Naive B cell (primary cell): ENCODE data around the gene MRPS14. TPM values are rescaled to one million over a fixed set of nuclear protein-coding genes. Genes with fewer than 3 reads are reported as not detected.
"Not testable (repeated sequence)": the region's sequence is repeated elsewhere in the genome, so short reads cannot be mapped to it uniquely, and the experiment has no call there.

Experiments used
- ATAC-seq, 2 donors: fragments of 150-1000 bp; cut with Tn5 transposase; 2 replicates each; pipeline ENCODE4 v1.10.0; 2021; ENCODE audit warnings: low read depth in 2 of 2, mild to moderate bottlenecking in 2 of 2, moderate library complexity in 2 of 2
- DNase-seq: peaks from one replicate; pipeline ENCODE4 v3.0.0; 2022
- H3K27ac Mint-ChIP-seq, 6 donors: one replicate each; pipeline ENCODE4 v1.8.0; 2020 to 2022; ENCODE audit warnings: mild to moderate bottlenecking in 6 of 6, mixed read lengths in 6 of 6, moderate library complexity in 5 of 6, inconsistent platforms in 2 of 6
- H3K27me3 Mint-ChIP-seq, 3 donors: one replicate each; pipeline ENCODE4 v1.8.0; 2021 to 2022; ENCODE audit warnings: mixed read lengths in 3 of 3, mild to moderate bottlenecking in 1 of 3
- H3K36me3 Mint-ChIP-seq, 2 donors: one replicate each; pipeline ENCODE4 v1.8.0; 2020 to 2022; ENCODE audit warnings: mixed read lengths in 2 of 2, inconsistent platforms in 1 of 2, mild to moderate bottlenecking in 1 of 2
- H3K4me1 Mint-ChIP-seq, 3 donors: one replicate each; pipeline ENCODE4 v1.8.0; 2020 to 2022; ENCODE audit warnings: mixed read lengths in 3 of 3, inconsistent platforms in 1 of 3, mild to moderate bottlenecking in 1 of 3, moderate library complexity in 1 of 3
- H3K4me3 Mint-ChIP-seq, 8 donors: one replicate each; pipeline ENCODE4 v1.8.0; 2020 to 2022; ENCODE audit warnings: mild to moderate bottlenecking in 8 of 8, mixed read lengths in 8 of 8, moderate library complexity in 8 of 8, inconsistent platforms in 2 of 8
- H3K9me3 Mint-ChIP-seq, 7 donors: one replicate each; pipeline ENCODE4 v1.8.0; 2020 to 2022; ENCODE audit warnings: mixed read lengths in 7 of 7, mild to moderate bottlenecking in 5 of 7, inconsistent platforms in 2 of 7, moderate library complexity in 1 of 7
- polyA plus RNA-seq, 6 donors: library from polyadenylated mRNA; unstranded; fragments of 300-500 nt; fragmentation: Illumina TruSeq; gene quantifications; one replicate each; pipeline ENCODE4 v1.2.3, GENCODE V29; 2021; ENCODE audit warnings: low read depth in 6 of 6

The MRPS14 gene
- polyA plus RNA-seq, 6 donors from 2014 or later: 27.9 to 52.5 (median 43.0) TPM

DNA sequence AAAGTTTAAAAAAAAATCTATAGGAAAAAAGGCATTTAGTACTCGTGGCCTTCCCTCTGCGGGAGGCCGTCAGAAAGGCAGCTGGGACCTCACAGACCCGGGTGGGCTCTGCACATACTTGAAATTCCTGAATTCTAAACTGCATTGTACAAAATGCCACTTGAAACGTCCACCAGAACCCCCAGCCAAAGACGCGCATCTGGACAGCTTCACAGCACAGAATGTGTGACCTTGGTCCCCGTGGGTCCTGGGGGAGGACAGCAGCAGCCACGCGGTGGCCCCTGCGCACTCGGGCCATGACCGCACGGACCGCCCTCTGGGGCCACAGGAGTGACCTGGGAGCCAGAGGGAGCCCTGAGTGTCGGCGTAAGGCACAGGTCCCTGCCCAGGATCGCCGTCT is 20.6 kb upstream of the MRPS14 start:
- H3K27me3 Mint-ChIP-seq: peaks cover 7 to 31% (median 31%) of the 10 kb centered on the region in 3 donors
- no peak for ATAC-seq
- peaks cover 0 to 4% of the 10 kb centered on the region in 2 donors for H3K36me3 Mint-ChIP-seq
- no peaks in the 10 kb centered on the region for H3K4me1 Mint-ChIP-seq
- H3K4me3 Mint-ChIP-seq: no peak overlapping the region
- DNase-seq: no peak
- H3K9me3 Mint-ChIP-seq: peaks cover 0 to 5% (median 2%) of the 10 kb centered on the region in 7 donors
- no peak overlapping the region for H3K27ac Mint-ChIP-seq

- Mint-ChIP-seq H3K4me1 (no peaks in the 10 kb centered on the region), H3K9me3 (peaks cover 0 to 5% (median 2%) of the 10 kb centered on the region in 7 donors), H3K27me3 (peaks cover 4 to 26% (median 23%) of the 10 kb centered on the region in 3 donors), H3K27ac (no peak overlapping the region), H3K36me3 (peaks cover 0 to 4% of the 10 kb centered on the region in 2 donors), H3K4me3 (no peak overlapping the region)
- DNase-seq (no peak), ATAC-seq (no peak)
Measured at GRCh38 chr1:175042650-175043049, 19.4 kb upstream of the MRPS14 start.

GRCh38 chr1:175040324-175040879 is 17.2 kb upstream of the MRPS14 start:
- H3K4me3 Mint-ChIP-seq: no peak overlapping the region
- no peaks in the 10 kb centered on the region for H3K4me1 Mint-ChIP-seq
- H3K27me3 Mint-ChIP-seq: peaks cover 4 to 21% (median 8%) of the 10 kb centered on the region in 3 donors
- H3K9me3 Mint-ChIP-seq: no peaks in the 10 kb centered on the region
- DNase-seq: no peak
- no peak for ATAC-seq
- no peak overlapping the region for H3K27ac Mint-ChIP-seq
- H3K36me3 Mint-ChIP-seq: no peaks in the 10 kb centered on the region

DNA sequence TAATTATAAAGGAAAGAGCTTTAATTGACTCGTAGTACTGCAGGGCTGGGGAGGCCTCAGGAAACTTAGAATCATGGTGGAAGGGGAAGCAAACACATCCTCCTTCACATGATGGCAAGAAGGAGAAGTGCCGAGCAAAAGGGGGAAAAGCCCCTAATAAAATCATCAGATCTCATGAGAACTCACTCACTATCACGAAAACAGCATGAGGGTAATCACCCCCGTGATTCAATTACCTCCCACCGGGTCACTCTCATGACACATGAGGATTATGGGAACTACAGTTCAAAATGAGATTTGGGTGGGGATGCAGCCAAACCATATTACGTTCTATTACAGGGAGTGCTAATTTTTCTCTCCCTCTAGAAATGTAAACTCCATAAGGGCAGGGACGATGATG is 14.2 kb upstream of the MRPS14 start:
- Mint-ChIP-seq H3K36me3 (no peaks in the 10 kb centered on the region), H3K27me3 (peaks cover 0 to 22% (median 0%) of the 10 kb centered on the region in 3 donors), H3K4me1 (no peaks in the 10 kb centered on the region), H3K9me3 (no peaks in the 10 kb centered on the region), H3K27ac (no peak overlapping the region), H3K4me3 (no peak overlapping the region)
- DNase-seq (no peak), ATAC-seq (no peak)

GRCh38 chr1:175036476-175036875 is 13.3 kb upstream of the MRPS14 start:
- no peaks in the 10 kb centered on the region for H3K4me1 Mint-ChIP-seq
- H3K36me3 Mint-ChIP-seq: no peaks in the 10 kb centered on the region
- no peak overlapping the region for H3K4me3 Mint-ChIP-seq
- H3K27ac Mint-ChIP-seq: no peak overlapping the region
- H3K27me3 Mint-ChIP-seq: peaks cover 0 to 22% (median 0%) of the 10 kb centered on the region in 3 donors
- no peaks in the 10 kb centered on the region for H3K9me3 Mint-ChIP-seq
- ATAC-seq (no peak), DNase-seq (no peak)

GRCh38 chr1:175035865-175036264 is 12.6 kb upstream of the MRPS14 start:
- no peak for DNase-seq
- H3K27me3 Mint-ChIP-seq: peaks cover 0 to 19% (median 0%) of the 10 kb centered on the region in 3 donors
- no peak overlapping the region for H3K27ac Mint-ChIP-seq

GRCh38 chr1:175034775-175035174 is 11.6 kb upstream of the MRPS14 start:
- Mint-ChIP-seq H3K4me1 (peaks cover under 1 to 3% (median 2%) of the 10 kb centered on the region in 3 donors), H3K4me3 (no peak overlapping the region), H3K27me3 (peaks cover 0 to 9% (median 0%) of the 10 kb centered on the region in 3 donors), H3K9me3 (no peaks in the 10 kb centered on the region), H3K36me3 (no peaks in the 10 kb centered on the region), H3K27ac (no peak overlapping the region)
- ATAC-seq (no peak), DNase-seq (no peak)

More at GRCh38 chr1:175035865-175036264, 12.6 kb upstream of the MRPS14 start:
- H3K9me3 Mint-ChIP-seq: no peaks in the 10 kb centered on the region
- H3K36me3 Mint-ChIP-seq: no peaks in the 10 kb centered on the region
- no peaks in the 10 kb centered on the region for H3K4me1 Mint-ChIP-seq
- no peak for ATAC-seq
- no peak overlapping the region for H3K4me3 Mint-ChIP-seq

DNA sequence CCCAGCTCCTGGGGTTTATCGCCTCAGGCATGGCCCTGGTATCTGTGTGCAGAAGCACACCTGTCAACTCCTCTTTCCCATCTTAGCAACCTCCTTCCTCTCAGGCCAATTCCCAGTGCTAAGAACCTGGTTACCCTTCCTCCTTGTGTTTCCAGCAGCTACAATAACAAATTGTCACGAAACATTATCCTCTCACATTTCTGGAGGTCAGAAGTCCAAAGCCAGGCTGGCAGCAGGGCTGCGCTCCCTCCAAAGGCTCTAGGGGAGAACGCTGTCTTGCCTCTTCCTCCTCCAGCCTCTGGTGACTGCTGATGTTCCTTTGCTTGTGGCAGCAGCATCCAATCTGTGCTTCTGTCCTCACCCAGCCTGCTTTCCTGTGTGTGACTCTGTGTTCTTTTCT is 10.7 kb upstream of the MRPS14 start:
- Mint-ChIP-seq H3K36me3 (no peaks in the 10 kb centered on the region), H3K4me3 (no peak overlapping the region), H3K4me1 (peaks cover 7 to 10% (median 8%) of the 10 kb centered on the region in 3 donors), H3K9me3 (no peaks in the 10 kb centered on the region), H3K27me3 (peaks cover 0 to 8% (median 0%) of the 10 kb centered on the region in 3 donors), H3K27ac (no peak overlapping the region)
- no peak for DNase-seq
- ATAC-seq: no peak

GRCh38 chr1:175024773-175025172 is 1.5 kb upstream of the MRPS14 start:
- Mint-ChIP-seq H3K4me3 (peak overlapping the region; percentile 16 to 100 (median 78)), H3K4me1 (peaks cover 33 to 42% (median 34%) of the 10 kb centered on the region in 3 donors), H3K36me3 (no peaks in the 10 kb centered on the region), H3K9me3 (peaks cover 0 to 6% (median 0%) of the 10 kb centered on the region in 7 donors), H3K27me3 (no peaks in the 10 kb centered on the region), H3K27ac (peak overlapping the region in 2 of 6 donors; percentile 27 to 73)
- DNase-seq (no peak), ATAC-seq (no peak)

DNA sequence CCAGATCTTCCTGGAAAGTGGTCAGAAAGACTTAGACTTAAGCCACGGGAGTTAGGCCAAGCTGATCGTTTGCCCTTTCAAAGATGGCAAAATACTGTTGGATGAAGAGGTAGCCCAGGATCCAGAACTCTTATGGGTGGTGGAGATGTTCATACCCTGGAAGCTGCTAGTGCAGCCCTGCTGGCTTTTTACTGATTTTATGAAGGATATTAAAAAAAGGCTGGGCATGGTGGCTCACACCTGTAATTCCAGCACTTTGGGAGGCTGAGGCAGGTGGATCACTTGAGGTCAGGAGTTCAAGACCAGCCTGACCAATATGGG is 657 bp upstream of the MRPS14 start:
- H3K27ac Mint-ChIP-seq: peak overlapping the region; percentile 77 to 99 (median 94)
- not testable (repeated sequence) for DNase-seq, H3K36me3 Mint-ChIP-seq, H3K27me3 Mint-ChIP-seq, ATAC-seq, H3K9me3 Mint-ChIP-seq
- peak overlapping the region; percentile 89 to 100 (median 95) for H3K4me3 Mint-ChIP-seq
- peaks cover 27 to 35% (median 28%) of the 10 kb centered on the region in 3 donors for H3K4me1 Mint-ChIP-seq

- H3K27ac Mint-ChIP-seq: no peak overlapping the region
- DNase-seq (no peak), ATAC-seq (no peak)
- H3K4me3 Mint-ChIP-seq: peak overlapping the region in 2 of 8 donors; percentile 30 to 73
- peaks cover 0 to 2% (median 0%) of the 10 kb centered on the region in 7 donors for H3K9me3 Mint-ChIP-seq
- peaks cover 7 to 8% of the 10 kb centered on the region in 2 donors for H3K36me3 Mint-ChIP-seq
- H3K4me1 Mint-ChIP-seq: peaks cover 28 to 31% (median 31%) of the 10 kb centered on the region in 3 donors
- H3K27me3 Mint-ChIP-seq: no peaks in the 10 kb centered on the region
Measured at GRCh38 chr1:175019524-175019923, 3.7 kb downstream of the MRPS14 start.

- DNase-seq (no peak), ATAC-seq (no peak)
- peaks cover 29 to 32% of the 10 kb centered on the region in 2 donors for H3K36me3 Mint-ChIP-seq
- no peaks in the 10 kb centered on the region for H3K27me3 Mint-ChIP-seq
- H3K4me1 Mint-ChIP-seq: peaks cover 0 to 4% (median 4%) of the 10 kb centered on the region in 3 donors
- peak overlapping the region in 2 of 6 donors; percentile 1 to 22 for H3K27ac Mint-ChIP-seq
- H3K9me3 Mint-ChIP-seq: no peaks in the 10 kb centered on the region
- H3K4me3 Mint-ChIP-seq: no peak overlapping the region
Measured at GRCh38 chr1:175015243-175015642, 8.0 kb downstream of the MRPS14 start.

GRCh38 chr1:175013445-175013844 is 9.8 kb downstream of the MRPS14 start:
- peaks cover 35 to 40% of the 10 kb centered on the region in 2 donors for H3K36me3 Mint-ChIP-seq
- peaks cover 6 to 9% (median 6%) of the 10 kb centered on the region in 3 donors for H3K4me1 Mint-ChIP-seq
- H3K9me3 Mint-ChIP-seq: no peaks in the 10 kb centered on the region
- DNase-seq: no peak
- no peak overlapping the region for H3K4me3 Mint-ChIP-seq
- no peaks in the 10 kb centered on the region for H3K27me3 Mint-ChIP-seq
- no peak for ATAC-seq
- H3K27ac Mint-ChIP-seq: peak overlapping the region in 3 of 6 donors; percentile 3 to 86 (median 37)

- Mint-ChIP-seq H3K27me3 (no peaks in the 10 kb centered on the region), H3K4me3 (no peak overlapping the region), H3K27ac (peak overlapping the region in 2 of 6 donors; percentile 10 to 52), H3K4me1 (peaks cover 5 to 18% (median 6%) of the 10 kb centered on the region in 3 donors), H3K36me3 (peaks cover 27 to 34% of the 10 kb centered on the region in 2 donors), H3K9me3 (no peaks in the 10 kb centered on the region)
- no peak for ATAC-seq
- DNase-seq: no peak
Measured at GRCh38 chr1:175009532-175009931, 13.7 kb downstream of the MRPS14 start.
